Measurements from ENCODE around the gene NLRP9.

The NLRP9 gene

DNA sequence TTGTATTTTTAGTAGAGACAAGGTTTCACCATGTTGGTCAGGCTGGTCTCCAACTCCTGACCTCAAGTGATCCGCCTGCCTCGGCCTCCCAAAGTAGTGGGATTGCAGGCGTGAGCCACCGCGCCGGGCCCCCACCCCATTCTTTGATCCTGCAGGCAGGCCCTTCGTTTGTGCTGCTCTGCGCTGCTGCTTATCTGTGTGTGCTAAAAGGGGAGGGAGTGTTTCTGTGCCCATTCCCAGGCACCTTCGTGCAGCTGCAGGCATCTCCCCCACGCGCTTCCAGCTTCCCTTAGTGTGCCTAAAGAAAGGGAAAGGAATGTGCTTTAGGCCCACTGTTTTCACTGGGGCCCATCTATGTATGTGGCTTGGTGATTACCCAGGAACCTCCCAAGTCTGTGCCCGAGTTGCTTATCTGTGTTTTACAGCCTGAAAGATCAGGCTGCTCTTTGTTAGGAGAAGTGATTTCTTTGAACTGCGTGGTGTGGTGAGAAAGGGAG is 36.0 kb downstream of the NLRP9 start:
- no peak for DNase-seq

DNA sequence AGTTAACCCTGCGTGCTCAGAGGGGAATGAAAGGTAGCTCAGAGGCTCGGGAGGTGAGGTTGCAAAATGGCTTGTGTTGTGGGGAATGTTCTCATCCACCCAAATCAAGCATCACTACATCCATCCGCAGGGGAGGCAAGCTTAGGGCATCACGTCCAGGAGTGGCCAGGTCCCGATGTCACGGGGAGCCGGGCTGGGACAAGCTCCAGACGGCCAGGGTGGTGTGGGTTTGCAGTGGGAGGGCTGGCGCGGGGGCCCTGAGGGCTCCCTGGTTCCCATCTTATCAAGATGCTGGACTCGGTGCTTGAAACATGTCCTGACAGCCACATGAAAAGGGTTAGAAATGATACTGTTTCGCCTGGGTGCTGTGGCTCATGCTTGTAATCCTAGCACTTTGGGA is 37.4 kb downstream of the NLRP9 start:
- no peak for DNase-seq

DNA sequence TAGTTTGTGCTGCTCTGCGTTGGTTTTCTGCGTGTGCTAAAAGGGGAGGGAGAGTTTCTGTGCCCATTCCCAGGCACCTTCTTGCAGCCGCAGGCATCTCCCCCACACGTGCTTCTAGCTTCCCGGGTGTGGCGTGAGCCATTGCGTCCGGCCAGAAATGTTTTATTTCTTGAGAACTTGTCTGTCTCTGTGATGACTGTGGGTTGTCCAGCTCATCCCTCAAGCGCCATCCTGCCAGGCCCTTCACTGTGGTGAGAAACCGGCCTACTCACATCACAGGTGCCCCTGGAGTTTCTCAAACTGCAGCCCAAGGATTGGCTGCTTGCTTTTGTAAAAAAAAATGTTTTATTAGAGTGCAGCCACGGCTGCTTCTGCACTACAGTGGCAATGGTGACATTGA is 39.0 kb downstream of the NLRP9 start:
- DNase-seq: no peak

DNA sequence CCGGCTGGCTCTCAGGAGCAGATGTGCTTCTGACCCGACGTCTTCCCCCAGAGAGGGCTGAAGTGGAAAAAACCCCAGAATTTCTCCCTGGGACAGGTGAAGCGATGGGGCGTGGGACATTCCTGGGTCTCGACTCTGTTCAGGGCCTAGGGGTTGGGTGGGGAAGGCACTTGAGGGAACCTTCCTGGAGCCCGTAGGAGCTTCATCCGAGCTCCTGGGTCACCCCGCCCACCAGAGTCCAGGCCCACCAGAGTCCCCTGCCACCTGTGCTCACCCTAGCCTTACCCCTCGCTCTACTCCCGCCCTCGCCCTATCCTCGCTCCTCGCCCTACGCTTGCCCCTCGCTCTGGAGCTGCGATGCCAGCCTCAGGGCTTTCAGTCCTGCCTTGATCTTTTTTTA is 39.9 kb downstream of the NLRP9 start:
- no peak for DNase-seq

DNA sequence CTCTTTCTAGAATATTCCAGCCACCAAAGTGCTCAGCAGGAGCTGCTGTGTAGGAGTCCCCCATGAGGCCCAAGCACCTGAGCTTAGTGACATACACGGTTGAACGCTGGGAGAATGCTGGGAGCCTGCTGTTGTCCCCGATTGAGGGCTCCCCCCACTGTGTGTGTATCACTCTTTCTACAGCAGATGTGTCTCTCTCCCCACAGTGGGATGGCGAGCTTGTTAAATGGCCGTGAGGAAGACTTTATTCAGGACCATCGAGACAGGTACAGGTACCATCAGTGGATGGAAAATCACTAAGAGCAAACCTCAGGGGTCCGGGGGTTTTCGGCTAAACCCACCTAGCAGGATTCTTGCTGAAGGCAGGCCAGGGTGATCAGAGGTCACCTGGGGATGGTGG is 40.5 kb downstream of the NLRP9 start:
- DNase-seq: no peak

DNA sequence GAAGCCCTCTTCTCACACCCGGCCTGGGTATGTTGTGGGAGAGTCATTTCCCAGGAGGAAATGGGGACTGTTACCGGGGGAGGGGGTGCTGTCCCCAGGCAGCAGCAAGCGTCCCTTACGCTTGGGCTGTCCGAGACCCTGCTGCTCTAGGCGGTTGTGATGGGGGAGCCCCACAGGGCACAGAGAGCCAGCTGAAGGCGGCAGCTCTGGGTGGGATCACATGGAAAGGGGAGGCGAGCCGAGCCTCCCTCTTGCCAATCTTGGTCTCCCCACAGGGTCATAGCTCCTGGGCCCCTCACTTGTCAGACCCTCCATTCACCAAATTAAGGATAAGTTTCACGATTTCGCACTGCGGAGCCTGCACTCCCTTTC is 41.1 kb downstream of the NLRP9 start:
- no peak for DNase-seq

DNA sequence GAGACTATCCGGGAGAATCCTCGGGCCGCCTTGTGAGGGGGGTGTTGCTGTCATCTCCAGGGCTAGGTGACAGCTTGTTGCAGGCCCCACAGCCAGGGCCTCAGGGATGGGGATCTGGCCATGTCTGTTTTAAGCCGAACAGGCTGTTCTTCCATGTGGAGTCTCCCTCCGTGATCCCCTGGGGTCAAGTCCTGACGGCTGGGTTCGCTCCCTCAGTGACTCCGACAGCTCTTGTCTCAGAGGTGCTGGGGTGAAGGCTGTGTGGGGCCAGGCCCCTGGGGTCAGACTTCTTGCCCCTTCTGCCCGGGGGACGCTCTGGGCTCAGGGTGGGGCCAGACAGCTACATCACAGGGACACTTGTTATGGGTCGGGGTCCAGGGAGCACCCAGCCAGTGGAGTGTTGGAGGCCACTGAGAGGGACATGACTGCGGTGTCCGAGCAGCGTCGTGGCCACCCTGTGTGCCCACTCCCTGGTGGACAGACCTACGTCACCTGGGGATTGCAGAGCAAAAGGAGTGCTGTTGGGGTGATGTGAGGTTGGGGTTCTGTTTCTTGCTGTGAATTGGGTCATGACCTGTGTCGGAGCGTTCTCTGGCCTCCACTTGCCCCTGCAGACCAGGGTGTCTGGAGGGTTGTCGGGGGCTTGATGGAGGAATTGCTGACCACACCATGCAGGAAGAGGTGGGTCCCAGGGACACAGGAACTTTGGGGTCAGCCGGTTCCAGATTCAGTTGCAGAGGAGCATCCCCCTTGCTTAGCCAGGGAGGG is 41.7 kb downstream of the NLRP9 start:
- no peak for DNase-seq

DNA sequence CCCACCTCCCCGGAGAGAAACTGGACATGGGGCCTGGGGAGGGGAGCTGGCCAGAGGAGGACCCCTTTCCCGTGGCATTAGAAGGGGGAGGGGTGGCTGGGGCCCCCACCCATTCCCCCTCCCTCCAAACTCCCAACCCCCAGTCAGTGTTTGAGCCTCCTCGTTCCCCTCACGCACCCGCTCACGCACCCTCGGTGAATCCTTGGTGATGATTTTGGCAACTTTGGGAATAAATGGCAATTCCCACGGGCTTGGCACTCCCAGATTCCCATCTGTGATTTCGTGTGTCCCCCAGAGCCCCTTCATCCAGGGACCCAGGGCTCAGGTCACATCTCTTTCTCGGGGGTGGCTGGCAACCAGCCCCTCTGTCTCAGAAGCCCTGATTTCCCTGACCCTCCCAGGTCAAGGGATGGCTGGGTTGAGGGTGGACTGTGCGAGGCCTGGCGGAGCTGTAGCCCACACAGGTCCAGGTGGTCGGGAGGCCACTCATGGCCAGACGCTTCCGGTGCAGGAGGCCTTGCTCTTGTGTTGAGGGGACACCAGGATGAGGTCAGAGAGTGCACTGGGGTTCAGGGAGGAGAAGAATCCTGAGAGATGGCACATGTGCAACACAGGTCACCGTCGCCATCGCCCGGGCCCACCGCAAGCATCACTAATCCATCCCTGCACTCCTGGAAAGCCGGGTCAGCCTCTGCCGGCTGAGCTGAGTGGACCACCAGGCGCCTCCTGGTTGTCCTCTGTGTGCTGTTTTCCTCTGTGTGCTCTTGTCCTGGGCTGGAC is 42.5 kb downstream of the NLRP9 start:
- DNase-seq: no peak

DNA sequence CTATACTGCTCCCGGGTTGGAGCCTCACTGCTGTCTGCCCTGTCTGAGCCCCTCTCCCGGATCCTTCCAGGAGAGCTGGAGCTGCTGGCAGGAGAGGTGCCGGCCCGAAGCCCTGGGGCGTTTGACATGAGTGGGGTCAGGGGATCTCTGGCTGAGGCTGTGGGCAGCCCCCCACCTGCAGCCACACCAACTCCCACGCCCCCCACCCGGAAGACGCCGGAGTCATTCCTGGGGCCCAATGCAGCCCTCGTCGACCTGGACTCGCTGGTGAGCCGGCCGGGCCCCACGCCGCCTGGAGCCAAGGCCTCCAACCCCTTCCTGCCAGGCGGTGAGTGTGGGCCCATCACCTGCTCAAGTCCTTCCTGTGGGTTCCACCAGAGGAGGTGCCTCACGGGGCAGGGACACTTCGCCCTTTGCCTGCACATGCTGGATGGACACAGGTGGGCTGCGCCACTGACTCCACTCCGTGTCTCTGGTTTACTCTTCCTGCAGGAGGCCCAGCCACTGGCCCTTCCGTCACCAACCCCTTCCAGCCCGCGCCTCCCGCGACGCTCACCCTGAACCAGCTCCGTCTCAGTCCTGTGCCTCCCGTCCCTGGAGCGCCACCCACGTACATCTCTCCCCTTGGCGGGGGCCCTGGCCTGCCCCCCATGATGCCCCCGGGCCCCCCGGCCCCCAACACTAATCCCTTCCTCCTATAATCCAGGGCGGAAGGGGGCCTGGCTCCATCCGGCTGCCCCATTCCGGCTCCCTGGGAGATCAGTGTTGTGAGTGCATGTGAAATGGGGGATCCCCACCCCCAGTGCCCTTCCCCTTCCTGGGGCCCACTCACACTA is 43.3 kb downstream of the NLRP9 start:
- no peak for DNase-seq

DNA sequence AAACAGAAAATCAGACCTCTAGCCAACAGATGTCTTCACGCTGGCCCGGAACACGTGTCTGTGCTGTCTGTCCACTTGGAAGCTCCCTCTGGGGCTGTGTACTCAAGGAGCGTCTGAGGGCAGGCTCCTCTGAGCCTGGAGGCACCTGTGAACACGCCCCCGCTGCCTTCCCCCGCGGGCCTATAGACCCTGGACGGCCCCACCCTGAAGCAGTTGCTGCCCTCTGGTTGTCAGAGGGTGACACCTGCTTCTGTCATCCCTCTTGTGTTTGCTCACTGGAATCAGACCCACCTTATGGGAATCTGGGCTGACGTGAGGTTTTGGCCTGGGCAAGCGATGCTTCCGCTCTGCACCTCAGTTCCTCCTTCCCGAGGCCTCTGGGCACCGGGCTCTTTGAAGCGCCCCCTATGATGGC is 44.0 kb downstream of the NLRP9 start:
- no peak for DNase-seq

DNA sequence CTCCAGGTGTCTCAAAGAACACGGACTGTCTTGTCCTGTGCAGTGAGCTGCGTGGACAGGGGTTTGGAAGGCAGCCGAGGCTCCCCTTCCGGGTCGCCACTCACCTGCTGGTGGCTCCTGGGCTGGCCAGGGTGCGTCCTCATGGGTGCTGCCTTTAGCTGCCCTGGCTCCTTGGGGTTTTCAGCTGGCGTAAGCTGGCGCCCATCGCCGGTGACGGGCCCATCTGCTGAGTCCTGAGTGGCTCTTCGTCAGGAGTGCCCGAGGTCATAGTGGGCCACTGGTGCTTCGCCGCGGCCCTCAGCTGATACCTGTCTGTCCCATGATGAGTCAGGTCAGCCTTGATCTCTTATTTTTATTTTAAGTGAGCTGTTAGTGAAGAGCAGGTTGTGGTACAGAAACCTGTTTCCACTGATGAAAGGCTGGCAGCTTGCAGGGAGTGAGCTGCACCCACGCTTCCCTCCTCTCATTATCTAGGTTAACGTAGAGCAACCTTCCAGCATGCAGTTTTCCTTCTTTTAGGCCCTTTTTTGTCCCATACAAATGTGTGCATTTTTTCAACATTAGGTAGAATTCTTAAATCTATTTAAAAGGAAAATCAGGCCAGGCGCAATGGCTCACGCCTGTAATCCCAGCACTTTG is 44.7 kb downstream of the NLRP9 start:
- DNase-seq: no peak

DNA sequence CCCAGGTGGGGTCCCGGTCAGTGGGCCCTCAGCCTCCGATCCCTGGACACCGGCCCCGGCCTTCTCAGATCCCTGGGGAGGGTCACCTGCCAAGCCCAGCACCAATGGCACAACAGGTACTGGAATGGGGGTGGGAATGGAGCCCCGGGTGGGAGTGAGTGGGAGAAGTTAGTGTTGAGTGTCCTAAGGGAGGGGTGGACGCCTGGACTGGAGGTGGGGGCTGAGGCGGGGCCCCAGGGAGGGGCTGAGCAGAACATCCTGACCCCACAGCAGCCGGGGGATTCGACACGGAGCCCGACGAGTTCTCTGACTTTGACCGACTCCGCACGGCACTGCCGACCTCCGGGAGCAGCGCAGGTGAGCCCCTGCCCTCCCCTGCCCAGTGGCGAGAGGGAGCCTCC is 45.5 kb downstream of the NLRP9 start:
- no peak for DNase-seq

DNA sequence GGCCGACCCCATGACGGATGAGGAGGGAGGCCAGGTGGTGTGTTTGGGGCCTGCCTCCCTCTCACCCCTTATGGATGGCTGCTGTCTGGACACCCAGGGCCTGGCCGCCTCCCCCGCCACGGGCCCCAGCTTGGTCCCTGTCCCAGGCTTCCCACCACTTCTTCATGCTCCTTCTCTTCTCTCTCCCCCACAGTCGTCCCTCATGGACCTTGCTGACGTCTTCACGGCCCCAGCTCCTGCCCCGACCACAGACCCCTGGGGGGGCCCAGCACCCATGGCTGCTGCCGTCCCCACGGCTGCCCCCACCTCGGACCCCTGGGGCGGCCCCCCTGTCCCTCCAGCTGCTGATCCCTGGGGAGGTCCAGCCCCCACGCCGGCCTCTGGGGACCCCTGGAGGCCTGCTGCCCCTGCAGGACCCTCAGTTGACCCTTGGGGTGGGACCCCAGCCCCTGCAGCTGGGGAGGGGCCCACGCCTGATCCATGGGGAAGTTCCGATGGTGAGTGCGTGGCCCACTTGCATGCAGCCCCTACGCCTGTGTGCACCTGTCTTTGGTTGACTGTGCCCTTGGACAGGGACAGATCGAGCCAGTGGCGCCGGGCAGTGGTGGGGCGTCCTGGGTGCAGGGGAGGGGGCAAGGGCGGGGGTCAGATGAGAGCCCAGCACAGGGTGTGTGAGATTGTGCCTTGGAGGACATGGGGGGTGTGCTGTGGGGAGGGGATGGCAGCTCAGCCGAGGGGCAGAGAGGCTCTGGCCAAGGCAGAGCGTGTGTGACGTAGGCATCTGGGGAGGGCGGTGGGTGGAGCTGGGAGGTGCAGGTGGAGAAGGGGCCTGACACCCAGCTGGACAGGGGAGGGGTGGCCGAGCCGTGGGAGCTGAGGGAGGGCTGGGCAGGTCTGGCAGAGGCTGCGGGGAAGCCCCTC is 46.4 kb downstream of the NLRP9 start:
- no peak for DNase-seq

DNA sequence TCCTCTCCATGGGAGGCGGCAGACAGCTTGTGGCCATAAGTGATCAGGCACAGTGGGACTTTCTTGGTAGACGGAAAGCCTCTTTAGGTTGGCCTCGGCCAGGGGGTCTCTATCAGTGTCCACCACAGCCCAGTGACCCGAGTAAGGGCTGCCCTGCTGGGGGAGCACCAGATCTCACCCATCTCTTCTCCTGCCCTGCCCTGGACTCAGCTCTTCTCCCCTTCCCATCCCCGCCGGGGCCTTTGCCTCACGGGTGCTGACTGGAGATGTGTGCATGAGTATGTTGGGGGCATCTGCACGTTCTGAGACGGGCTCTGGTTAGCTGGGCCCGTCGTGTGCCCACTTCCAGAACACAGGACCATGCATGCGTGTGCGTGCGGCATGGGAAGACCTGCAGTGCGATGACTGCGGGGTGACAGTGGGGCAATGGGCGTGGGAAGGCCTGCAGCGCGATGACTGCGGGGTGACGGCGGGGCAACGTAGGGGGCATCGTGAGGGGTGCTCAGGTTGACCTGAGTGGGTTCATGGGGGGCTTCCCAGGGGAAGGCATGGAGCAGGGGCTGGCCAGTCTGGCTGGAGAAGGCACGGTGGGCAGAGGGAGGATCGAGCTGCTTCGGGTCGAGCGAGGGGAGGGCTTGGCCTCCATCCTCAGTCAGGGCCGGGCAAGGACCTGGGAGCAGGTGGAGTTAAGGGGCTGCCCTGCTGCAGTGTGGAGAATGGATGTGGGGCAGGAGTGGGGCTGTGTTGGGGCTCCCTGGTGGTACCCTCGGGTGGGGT is 47.2 kb downstream of the NLRP9 start:
- no peak for DNase-seq

DNA sequence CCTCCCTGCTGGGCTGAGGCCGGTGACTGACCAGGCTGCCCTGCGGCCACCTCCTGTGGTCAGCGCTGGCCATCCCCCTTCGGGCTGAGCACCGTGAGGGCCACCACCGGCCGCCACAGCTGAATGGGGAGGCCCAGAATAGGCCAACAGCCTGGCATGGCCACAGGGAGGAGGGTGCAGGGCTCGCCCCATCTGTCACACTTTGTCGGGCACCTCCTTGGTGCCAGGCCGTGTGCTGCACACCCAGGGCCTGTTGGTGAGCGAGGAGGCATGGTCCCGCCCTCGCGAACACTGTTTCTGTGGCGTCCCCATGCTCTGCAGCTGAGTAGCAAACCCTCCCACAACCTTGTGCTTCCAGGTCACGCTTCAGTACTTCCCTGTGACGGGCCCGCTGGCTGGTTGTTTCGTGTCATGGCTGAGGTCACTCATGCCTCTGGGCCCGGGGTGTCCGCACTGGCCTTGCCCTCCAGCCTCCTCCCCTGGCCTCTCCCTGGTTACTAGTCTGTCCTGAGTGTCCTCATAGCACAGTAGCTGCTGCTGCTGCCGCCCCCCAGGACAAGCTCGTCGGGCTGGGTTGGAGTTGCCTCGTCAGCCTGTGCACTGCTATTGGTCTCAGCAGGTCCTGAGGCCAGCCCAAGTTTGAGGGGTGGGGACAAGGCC is 48.0 kb downstream of the NLRP9 start:
- no peak for DNase-seq

DNA sequence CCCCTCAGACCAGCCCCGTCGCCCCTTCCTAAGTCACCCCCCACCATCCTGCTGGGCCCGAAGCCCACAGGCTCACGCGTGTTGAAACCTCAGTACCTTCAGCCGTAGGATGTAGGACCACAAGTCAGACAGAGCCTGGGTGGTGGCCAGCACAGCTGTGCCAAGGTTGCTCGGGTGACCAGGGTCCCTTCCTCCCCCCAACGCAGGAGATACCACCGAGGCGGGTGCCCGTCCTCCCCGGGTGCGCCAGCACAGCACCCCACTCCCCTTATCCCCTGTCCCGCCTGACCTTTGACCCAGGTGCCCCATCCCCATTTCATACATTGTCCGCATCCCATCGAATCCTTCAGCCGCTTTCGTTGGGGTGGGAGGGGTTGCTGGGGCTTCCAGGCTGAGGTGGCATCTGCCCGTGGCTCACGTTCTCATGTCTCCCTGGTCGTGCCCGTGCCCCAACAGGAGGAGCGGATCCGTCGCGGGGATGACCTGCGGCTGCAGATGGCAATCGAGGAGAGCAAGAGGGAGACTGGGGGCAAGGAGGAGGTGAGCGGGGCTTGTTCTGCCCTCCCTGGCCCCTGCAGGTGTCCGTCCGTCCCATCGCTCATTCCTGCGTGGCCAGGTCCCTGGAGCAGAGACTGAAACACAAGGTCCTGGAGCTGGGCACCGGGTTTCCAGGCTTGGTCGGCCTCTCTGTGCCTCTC is 48.6 kb downstream of the NLRP9 start:
- no peak for DNase-seq

DNA sequence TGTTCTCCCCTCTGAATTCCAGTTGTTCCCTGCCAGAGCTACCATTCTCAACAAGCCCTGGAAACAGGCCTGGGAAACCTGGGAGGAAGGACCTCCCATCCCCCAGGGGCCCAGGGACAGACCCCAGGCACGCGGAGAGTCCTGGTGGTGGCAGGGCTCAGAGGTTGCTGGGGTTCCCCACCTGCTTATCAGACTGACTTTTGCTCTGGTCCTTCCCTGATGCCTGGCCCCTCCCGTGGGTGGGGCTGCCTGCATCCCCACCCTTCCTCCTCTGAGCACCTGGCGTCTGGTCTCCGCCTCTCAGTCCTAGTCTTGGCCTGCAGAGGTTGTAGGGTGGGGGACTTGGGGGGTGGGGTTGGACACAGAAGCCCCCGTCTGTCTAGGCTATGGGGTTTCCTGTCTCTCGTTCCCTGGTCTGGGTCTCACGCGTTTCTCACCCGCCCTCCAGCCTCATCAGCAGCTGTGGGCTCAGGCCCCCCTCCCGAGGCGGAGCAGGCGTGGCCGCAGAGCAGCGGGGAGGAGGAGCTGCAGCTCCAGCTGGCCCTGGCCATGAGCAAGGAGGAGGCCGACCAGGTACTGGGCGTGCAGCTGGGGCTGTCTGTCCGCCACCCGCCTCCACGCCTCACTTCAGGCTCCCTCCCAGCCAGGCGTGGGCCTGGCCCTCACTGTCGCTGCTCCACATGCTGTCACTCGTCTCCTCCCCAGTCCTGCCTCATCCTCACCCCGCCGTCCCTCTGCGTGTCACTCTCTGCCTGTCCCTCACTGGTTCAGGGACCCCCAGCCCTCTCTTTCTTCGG is 49.6 kb downstream of the NLRP9 start:
- DNase-seq: no peak

DNA sequence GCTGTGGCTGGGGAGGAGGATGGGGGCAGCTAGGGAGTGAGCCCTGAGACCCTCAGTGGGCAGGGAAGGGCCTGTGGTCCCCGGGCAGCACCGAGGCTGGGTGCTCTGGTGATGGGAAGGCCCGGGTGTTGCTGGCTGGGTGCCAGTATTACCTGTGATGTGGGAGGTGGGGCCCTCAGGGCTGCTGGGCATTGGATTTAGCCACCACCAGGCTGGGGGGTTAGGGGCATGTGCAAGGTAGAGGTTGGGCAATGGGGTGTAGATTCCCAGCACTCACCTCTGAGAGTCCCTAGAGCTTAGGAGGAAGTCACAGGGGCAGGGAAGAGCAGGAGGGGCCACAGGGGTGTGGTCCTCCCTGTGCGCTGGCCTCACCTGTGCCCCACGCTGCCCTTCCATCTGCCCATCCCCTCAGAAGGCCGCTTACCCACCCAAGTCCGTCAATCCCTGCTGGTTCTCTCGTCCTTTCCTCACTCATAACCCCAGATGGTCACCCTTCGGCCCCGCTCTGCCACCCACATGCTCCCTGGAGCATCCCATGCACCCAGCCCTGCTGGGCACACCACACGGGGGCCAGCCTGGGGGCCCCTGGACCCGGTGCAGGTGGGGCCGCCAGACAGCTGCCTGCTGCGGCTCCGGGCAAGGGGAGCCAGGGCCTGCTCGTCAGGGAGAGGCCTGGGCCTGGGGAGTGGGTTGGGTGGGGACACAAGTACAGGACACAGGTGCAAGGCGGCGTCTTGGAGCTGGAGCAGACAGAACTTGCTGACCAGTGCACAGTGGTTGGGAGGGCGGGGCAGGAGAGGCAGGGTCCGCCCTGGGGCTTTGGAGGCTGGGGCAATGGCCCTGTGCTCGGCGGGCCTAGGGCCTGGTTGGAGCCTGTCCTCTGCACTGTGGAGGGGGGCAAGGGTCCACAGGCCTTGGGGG is 50.7 kb downstream of the NLRP9 start:
- no peak for DNase-seq
